GM19238 (cell line): Measurements from ENCODE around the gene CRIP3.
"Not testable (repeated sequence)": the region's sequence is repeated elsewhere in the genome, so short reads cannot be mapped to it uniquely, and the experiment has no call there.

ENCODE experiments used
- DNase-seq: peaks from one replicate; pipeline ENCODE4 v3.0.0; 2011; ENCODE audit warnings: low spot score; ENCODE audit not compliant: insufficient read length

The CRIP3 gene

DNA sequence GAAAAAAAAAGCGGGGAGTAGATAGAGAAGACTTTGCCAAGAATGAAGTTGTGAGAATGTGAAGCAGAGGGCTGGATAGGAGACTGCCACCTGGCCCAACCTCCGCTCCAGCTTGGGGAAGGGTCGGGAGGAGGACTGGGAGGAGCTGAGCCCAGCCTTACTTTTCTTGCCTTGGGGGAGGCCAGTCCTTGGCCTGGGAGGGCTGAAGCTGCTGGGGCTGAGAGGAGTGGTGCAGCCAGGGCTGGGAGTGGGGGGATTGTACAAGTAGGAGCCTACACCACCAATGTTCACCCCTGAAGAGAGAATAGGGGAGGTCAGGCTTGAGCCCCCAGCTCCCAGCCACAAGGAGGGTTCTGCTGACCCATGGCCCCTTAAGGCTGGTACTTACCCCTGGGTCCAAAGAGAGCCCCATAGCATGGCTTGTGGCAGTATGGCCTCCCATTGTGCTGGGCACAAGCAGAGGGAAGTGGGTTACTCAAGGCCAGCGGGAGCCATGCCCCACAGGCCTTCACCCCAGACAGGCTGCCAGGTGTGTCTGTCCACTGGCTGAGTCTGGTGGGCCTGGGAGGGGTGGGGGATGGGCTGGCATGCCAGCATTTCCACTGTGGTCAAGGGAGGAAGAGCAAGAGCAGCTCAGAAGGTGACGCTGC is 1.1 kb downstream of the CRIP3 start:
- no peak for DNase-seq

- DNase-seq: no peak
These were observed 2.5 kb downstream of the CRIP3 start for GRCh38 chr6:43306086-43306485.

GRCh38 chr6:43304882-43305281 is 3.7 kb downstream of the CRIP3 start:
- no peak for DNase-seq

DNA sequence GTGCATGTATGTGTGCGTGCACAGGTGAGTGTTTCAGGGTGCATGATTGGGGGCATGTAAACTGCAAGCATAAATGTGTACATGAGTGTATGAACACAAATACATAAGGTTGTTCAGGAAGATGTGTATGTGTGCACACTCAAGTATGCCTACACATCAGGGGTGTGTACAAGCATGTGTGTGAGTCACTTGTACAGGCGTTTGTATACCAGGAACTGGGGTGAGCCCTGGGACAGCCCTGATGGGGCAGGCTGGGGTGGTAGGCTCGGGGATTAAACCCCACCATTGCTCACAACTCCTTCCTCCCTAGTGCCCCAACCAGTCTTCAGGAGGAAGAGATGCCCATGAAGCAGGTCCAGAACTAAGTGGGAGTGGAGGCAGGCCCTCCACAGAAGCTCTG is 4.3 kb downstream of the CRIP3 start:
- no peak for DNase-seq

GRCh38 chr6:43303751-43304331 is 4.8 kb downstream of the CRIP3 start:
- DNase-seq: no peak

DNA sequence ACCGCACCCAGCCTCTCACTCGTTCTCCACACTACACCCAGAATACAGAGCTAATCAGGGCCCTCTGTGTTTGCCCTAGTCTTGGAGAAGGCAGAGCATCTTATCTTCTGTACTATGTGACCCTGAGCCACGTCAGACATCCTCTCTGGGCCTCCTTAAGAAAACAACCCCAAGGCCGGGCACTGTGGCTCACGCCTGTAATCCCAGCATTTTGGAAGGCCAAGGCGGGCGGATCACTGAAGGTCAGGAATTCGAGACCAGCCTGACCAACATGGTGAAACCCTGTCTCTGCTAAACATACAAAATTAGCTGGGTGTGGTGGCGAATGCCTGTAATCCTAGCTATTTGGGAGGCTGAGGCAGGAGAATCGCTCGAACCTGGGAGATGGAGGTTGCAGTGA is 5.6 kb downstream of the CRIP3 start:
- not testable (repeated sequence) for DNase-seq

DNA sequence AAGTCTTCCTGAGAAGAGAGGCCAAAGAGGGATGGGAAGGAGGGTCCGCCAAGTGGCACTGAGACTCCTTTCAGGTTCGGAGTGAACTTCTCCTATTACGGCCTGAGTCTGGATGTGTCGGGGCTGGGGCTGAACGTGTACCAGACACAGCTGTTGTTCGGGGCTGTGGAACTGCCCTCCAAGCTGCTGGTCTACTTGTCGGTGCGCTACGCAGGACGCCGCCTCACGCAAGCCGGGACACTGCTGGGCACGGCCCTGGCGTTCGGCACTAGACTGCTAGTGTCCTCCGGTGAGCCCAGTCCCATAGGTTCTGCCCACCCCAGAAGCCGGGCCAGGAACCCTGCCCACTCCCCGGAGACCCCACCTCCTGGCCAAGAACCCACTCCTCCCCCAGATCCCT is 6.5 kb downstream of the CRIP3 start:
- DNase-seq: no peak

GRCh38 chr6:43301081-43301870 is 7.3 kb downstream of the CRIP3 start:
- DNase-seq: no peak

DNA sequence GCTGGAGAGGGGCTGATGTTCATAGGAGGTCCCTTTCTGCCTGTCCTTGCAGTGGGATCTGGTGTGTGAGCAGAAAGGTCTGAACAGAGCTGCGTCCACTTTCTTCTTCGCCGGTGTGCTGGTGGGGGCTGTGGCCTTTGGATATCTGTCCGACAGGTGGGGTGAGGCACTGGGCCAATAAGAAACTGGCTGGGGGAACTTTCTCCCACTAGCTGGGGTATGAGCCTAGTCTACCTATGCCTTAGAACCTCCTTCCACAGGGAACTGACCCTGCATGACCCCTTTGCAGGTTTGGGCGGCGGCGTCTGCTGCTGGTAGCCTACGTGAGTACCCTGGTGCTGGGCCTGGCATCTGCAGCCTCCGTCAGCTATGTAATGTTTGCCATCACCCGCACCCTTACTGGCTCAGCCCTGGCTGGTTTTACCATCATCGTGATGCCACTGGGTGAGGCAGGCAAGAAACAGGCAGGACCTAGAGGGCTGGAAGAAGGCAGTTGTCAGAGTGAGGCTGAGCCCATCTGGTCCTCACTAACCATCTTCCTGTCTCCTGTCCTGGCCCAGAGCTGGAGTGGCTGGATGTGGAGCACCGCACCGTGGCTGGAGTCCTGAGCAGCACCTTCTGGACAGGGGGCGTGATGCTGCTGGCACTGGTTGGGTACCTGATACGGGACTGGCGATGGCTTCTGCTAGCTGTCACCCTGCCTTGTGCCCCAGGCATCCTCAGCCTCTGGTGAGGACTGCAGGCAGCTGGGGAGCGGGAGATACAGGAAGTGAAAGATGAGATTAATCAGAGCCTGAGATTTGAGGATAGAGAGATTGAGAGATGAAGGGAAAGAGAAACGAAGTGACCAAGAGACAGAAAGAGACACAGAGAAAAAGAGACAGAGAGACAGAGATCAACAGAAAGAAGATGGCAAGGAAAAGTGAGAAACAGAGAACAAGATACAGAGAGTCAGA is 9.0 kb downstream of the CRIP3 start:
- no peak for DNase-seq

DNA sequence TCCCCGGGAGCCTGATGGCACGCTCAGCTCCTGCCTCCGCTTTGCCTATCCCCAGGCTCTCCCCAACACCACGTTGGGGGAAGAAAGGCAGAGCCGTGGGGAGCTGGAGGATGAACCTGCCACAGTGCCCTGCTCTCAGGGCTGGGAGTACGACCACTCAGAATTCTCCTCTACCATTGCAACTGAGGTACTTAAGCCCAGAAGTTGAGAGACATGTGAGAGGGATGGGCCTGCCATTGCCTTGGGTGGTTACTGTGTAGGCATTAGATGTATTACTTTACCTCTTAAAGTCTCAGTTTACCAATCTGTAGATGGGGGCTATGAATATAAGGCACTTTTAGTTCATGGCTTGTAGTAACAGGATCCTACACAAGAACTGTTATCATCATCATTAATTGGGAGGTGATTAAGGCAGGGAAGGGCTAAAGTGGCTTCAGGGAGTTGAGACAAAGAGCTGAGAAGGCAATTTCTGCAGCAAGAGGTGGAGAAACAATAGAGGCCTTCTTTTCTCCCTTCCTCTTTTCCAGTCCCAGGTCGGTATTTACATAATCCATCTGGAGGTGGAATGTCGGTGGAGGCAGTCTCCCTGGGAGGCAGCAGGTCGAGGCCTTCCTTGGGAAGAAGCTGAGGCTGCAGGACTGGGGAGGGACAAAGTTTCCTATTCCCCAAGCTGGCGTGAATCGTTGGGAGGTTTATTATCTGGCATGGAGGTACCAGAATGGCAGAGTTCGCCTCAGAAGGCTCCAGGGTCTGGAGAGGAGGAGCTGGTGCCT is 9.9 kb downstream of the CRIP3 start:
- DNase-seq: no peak

GRCh38 chr6:43297644-43298564 is 10.7 kb downstream of the CRIP3 start, which contains the start of gene SLC22A7:
Gene SLC22A7 (plus strand): TSS chr6:43298260. CDS start chr6:43298359, 99 bp downstream.
- DNase-seq: no peak

DNA sequence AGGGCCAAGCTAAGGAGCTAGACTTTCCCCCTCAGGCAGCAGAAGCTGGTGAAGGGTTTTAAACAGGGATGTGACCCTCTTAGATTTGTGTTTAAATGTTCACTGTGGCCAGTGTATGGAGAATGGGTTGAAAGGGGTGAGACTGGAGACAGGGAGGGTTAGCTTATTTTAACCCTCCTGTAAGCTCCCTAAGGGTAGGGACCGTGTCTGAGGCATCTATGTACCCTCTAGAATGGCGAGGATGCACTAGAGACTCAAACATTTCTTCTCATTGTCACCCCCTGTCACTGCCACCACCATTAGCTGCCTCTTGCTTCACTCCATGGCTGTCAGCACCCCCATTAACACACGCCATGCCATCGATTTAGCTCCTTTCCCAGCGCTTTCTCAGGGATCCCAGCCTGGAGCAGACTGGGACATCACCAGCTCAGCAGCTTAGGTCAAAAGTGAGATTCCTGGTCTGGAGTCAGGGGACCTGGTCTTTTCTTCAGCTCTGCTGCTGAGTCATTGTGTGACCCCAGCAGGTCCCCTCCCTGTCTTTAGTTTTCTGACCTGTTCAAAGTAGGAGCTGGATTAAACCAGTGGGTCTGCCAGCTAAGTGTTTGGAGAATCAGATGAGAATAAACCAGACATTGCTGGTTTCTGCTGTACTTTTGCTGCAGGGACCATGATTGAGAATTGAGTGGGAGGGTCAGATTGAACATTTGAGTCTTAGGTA is 11.7 kb downstream of the CRIP3 start:
- DNase-seq: no peak

- no peak for DNase-seq
These were observed 13.2 kb downstream of the CRIP3 start for GRCh38 chr6:43295456-43295855.

DNA sequence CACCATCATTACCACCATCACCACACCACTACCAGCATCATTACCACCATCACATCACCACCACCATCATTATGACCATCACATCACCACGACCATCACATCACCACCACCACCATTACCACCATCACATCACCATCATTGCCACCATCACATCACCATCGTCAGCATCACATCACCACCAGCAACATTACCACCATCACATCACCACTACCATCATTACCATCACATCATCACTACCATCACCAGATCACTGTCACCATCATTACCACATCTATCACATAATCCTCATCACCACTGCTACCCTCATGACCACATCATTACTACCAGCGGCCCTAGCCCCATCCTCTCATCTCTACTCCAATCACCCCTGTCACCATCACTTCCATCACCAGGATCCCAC is 14.1 kb downstream of the CRIP3 start:
- no peak for DNase-seq

GRCh38 chr6:43293698-43294097 is 14.9 kb downstream of the CRIP3 start:
- no peak for DNase-seq

DNA sequence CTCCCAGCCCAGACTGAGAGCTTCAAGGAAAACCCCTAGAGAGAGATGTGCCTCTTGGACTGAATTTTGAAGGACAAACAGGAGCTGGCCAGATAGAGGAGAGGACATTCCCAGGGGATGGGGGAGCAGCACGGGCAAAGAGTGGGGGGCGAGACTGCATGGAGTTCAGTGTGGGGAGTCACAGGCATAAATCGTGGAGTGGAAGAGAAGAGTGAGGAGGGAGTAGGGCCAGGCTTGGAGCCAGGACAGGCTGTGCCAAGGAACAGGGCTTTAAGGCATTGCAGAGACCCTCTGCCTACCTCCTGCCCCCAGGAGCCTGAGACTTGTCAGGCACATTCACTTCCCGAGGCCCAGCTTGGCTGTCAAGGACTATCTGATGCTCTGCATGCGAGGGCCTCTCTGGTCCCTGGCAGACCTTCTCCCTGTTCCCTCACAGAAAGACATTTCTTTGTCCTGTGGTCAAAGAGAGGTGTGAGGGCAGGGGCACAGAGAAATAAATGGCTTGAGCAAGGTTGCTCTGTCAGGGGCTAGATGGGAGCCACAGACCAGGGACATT is 15.8 kb downstream of the CRIP3 start:
- no peak for DNase-seq

DNA sequence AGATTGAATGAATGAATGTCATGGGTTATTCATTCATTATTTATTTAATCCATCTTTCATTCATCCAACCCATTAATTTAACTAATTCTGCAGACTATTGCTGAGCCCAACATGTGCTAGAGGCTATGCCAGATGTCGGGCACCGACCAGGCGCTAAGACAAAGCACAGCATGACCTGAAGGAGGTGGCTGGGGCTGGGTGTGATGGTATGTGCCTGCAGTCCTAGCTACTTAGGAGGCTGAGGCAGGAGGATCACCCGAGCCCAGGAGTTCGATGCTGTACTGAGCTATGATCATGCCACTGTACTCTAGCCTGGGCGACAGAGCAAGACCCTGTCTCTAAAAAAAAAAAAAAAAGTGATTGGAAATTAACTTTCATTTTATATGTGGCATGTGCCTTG is 16.3 kb downstream of the CRIP3 start:
- no peak for DNase-seq

GRCh38 chr6:43291708-43292107 is 16.9 kb downstream of the CRIP3 start:
- DNase-seq: no peak

GRCh38 chr6:43290905-43291355 is 17.7 kb downstream of the CRIP3 start:
- no peak for DNase-seq
